IMR-90 (cell line): ENCODE results near the gene ZCCHC24. TPM values are rescaled to one million over a fixed set of nuclear protein-coding genes. Genes with fewer than 3 reads are reported as not detected.
A peak's percentile ranks its signal among the peaks of the same experiment; 100 is the strongest.

Source experiments
- ATAC-seq: fragments of 200-7000 bp; cut with Tn5 transposase; 2 replicates; pipeline ENCODE4 v1.9.1; 2020; ENCODE audit warnings: low read depth, mild to moderate bottlenecking, moderate library complexity
- BruUV-seq: library from RNA; stranded (reverse); fragments of 400-500 nt; replicated peaks from 2 replicates; lab custom pipeline; 2021; lab: Mats Ljungman, UMichigan
- CTCF ChIA-PET: fragments of 300-600 bp; formaldehyde crosslinking; extraction: SDS; loops from one replicate; lab custom pipeline; 2021; ENCODE audit warnings: antibody characterized with exemption; lab: Yijun Ruan, JAX
- POLR2A ChIA-PET: fragments of 300-600 bp; sonication (Branson Sonifier 250); formaldehyde crosslinking; loops from one replicate; lab custom pipeline; 2022; ENCODE audit warnings: antibody characterized with exemption; ENCODE audit not compliant: unreplicated experiment; lab: Charles Lee
- DNase-seq: peaks from one replicate; pipeline ENCODE4 v3.0.0; 2013
- H2AFZ ChIP-seq: replicated peaks from 2 replicates; pipeline ENCODE3; 2013; ENCODE audit warnings: low read length, mild to moderate bottlenecking; ENCODE audit not compliant: poor library complexity
- H2AK5ac ChIP-seq: 2 replicates; pipeline ENCODE4 v1.6.1; 2013; ENCODE audit warnings: low read depth, low read length, inconsistent platforms
- H2AK9ac ChIP-seq: replicated peaks from 2 replicates; pipeline ENCODE3; 2013; ENCODE audit warnings: mild to moderate bottlenecking, low read depth, low read length, moderate library complexity; ENCODE audit not compliant: poor library complexity
- H2BK120ac ChIP-seq: 2 replicates; pipeline ENCODE4 v1.6.1; 2013; ENCODE audit warnings: low read depth, low read length, inconsistent platforms
- H2BK15ac ChIP-seq: 3 replicates; pipeline ENCODE4 v1.6.1; 2013; ENCODE audit warnings: low read depth, low read length, inconsistent platforms
- H2BK20ac ChIP-seq: 2 replicates; pipeline ENCODE4 v1.6.1; 2013; ENCODE audit warnings: low read depth, mild to moderate bottlenecking, inconsistent platforms, low read length, moderate library complexity
- H2BK5ac ChIP-seq: 2 replicates; pipeline ENCODE4 v1.6.1; 2013; ENCODE audit warnings: mild to moderate bottlenecking, low read depth, low read length, inconsistent platforms; ENCODE audit not compliant: poor library complexity, severe bottlenecking
- H3K14ac ChIP-seq: replicated peaks from 2 replicates; pipeline ENCODE4 v1.6.1; 2013; ENCODE audit warnings: low read depth, low read length, inconsistent platforms
- H3K18ac ChIP-seq: 2 replicates; pipeline ENCODE4 v1.6.1; 2013; ENCODE audit warnings: low read depth, low read length, control low read depth
- H3K23ac ChIP-seq: 2 replicates; pipeline ENCODE4 v1.6.1; 2013; ENCODE audit warnings: low read depth, low read length, inconsistent platforms
- H3K27ac ChIP-seq: 2 replicates; pipeline ENCODE4 v1.5.1; 2013; ENCODE audit warnings: mild to moderate bottlenecking, control low read depth, low read length; ENCODE audit not compliant: insufficient read depth
- H3K27me3 ChIP-seq: 2 replicates; pipeline ENCODE4 v1.6.1; 2013; ENCODE audit warnings: low read length; ENCODE audit not compliant: control insufficient read depth, insufficient read depth
- H3K36me3 ChIP-seq: 2 replicates; pipeline ENCODE4 v1.6.1; 2013; ENCODE audit warnings: low read length, mixed read lengths; ENCODE audit not compliant: control insufficient read depth, insufficient read depth
- H3K4ac ChIP-seq: 2 replicates; pipeline ENCODE4 v1.6.1; 2013; ENCODE audit warnings: low read depth, low read length, inconsistent platforms
- H3K4me1 ChIP-seq: 2 replicates; pipeline ENCODE4 v1.6.1; 2013; ENCODE audit warnings: low read length, mixed read lengths; ENCODE audit not compliant: control insufficient read depth, insufficient read depth
- H3K4me2 ChIP-seq: 2 replicates; pipeline ENCODE4 v1.6.1; 2013; ENCODE audit warnings: low read depth, mild to moderate bottlenecking, control low read depth, low read length, moderate library complexity
- H3K4me3 ChIP-seq: 2 replicates; pipeline ENCODE4 v1.5.1; 2013; ENCODE audit warnings: low read depth, mild to moderate bottlenecking, control low read depth, low read length, moderate library complexity; ENCODE audit not compliant: insufficient read depth
- H3K56ac ChIP-seq: 2 replicates; pipeline ENCODE4 v1.6.1; 2013; ENCODE audit warnings: low read length, inconsistent platforms; ENCODE audit not compliant: insufficient read depth; ENCODE audit errors: extremely low read depth
- H3K79me1 ChIP-seq, 2 experiments: 2 replicates each; pipeline ENCODE4 v1.6.1; 2013; ENCODE audit warnings: low read length in 2 of 2, inconsistent platforms in 1 of 2, low read depth in 1 of 2
- H3K9ac ChIP-seq: 2 replicates; pipeline ENCODE4 v1.6.1; 2013; ENCODE audit warnings: low read depth, low read length, control low read depth
- H3K9me1 ChIP-seq: 2 replicates; pipeline ENCODE4 v1.6.1; 2013; ENCODE audit warnings: low read length, inconsistent platforms; ENCODE audit not compliant: insufficient read depth
- H3K9me3 ChIP-seq: 2 replicates; pipeline ENCODE4 v1.6.1; 2013; ENCODE audit warnings: low read length; ENCODE audit not compliant: control insufficient read depth, insufficient read depth
- H4K20me1 ChIP-seq: 2 replicates; pipeline ENCODE4 v1.6.1; 2013; ENCODE audit warnings: low read length, inconsistent platforms; ENCODE audit not compliant: insufficient read depth
- H4K5ac ChIP-seq: 2 replicates; pipeline ENCODE4 v1.6.1; 2013; ENCODE audit warnings: mild to moderate bottlenecking, low read depth, low read length, control low read depth
- H4K8ac ChIP-seq, 2 experiments: 2 replicates each; pipeline ENCODE4 v1.6.1; 2013; ENCODE audit warnings: low read depth in 2 of 2, low read length in 2 of 2, control low read depth in 1 of 2, inconsistent platforms in 1 of 2
- H4K91ac ChIP-seq: 2 replicates; pipeline ENCODE4 v1.6.1; 2013; ENCODE audit warnings: low read depth, low read length, inconsistent platforms; ENCODE audit not compliant: insufficient read depth
- BHLHE40 ChIP-seq: fragments of 150-350 bp; IDR thresholded peaks from 2 replicates; pipeline ENCODE4 v1.6.1; 2016; ENCODE audit warnings: mild to moderate bottlenecking, low read depth, low read length
- CEBPB ChIP-seq: IDR thresholded peaks from 2 replicates; pipeline ENCODE4 v1.6.1; 2012; ENCODE audit warnings: low read depth, low read length, improper control_type of control experiment
- CHD1 ChIP-seq: IDR thresholded peaks from 2 replicates; pipeline ENCODE4 v1.6.1; 2012; ENCODE audit warnings: low read depth, low read length, improper control_type of control experiment
- FOS ChIP-seq: fragments of 150-350 bp; IDR thresholded peaks from 2 replicates; pipeline ENCODE4 v1.6.1; 2016; ENCODE audit warnings: low read depth, low read length
- MAFK ChIP-seq: IDR thresholded peaks from 2 replicates; pipeline ENCODE4 v1.6.1; 2012; ENCODE audit warnings: low read depth, low read length, improper control_type of control experiment
- MXI1 ChIP-seq: IDR thresholded peaks from 2 replicates; pipeline ENCODE4 v1.6.1; 2012; ENCODE audit warnings: low read depth, mild to moderate bottlenecking, low read length, moderate library complexity, borderline replicate concordance
- NFE2L2 ChIP-seq: fragments of 150-350 bp; IDR thresholded peaks from 2 replicates; pipeline ENCODE4 v1.6.1; 2016; ENCODE audit warnings: low read depth, mild to moderate bottlenecking, low read length
- POLR2A ChIP-seq: IDR thresholded peaks from 2 replicates; pipeline ENCODE4 v1.6.1; 2012; ENCODE audit warnings: mild to moderate bottlenecking, low read depth, low read length
- RAD21 ChIP-seq: IDR thresholded peaks from 2 replicates; pipeline ENCODE4 v1.6.1; 2012; ENCODE audit warnings: low read length, improper control_type of control experiment
- SMC3 ChIP-seq: fragments of 150-350 bp; IDR thresholded peaks from 2 replicates; pipeline ENCODE4 v1.6.1; 2016; ENCODE audit warnings: low read depth, mild to moderate bottlenecking, antibody characterized with exemption, low read length, moderate library complexity
- USF2 ChIP-seq: fragments of 150-350 bp; IDR thresholded peaks from 2 replicates; pipeline ENCODE4 v1.6.1; 2017; ENCODE audit warnings: mild to moderate bottlenecking, antibody characterized with exemption, low read length, low read depth
- WGBS, 2 experiments: methylation state at CpG; one replicate each; pipeline versions ENCODE4 v1.1.5 to v1.1.7; 2013; ENCODE audit warnings: missing lambda C conversion rate in 2 of 2; ENCODE audit not compliant: insufficient read length in 1 of 2; ENCODE audit errors: extremely low coverage in 2 of 2; 5-methylcytosine and 5-hydroxymethylcytosine counted together
- dilution Hi-C: fragments of 300-500 bp; cut with HindIII; formaldehyde crosslinking; loops from one replicate; pipeline ENCODE4 v1.14.3; 2018; ENCODE audit warnings: low sequenced_read_pairs; ENCODE audit not compliant: unreplicated experiment
- in situ Hi-C: fragments of 300-500 bp; cut with MboI; formaldehyde crosslinking; loops from 3 replicates; pipeline ENCODE4 v1.14.3; 2019; ENCODE audit warnings: low sequenced_read_pairs, inconsistent platforms, mixed read lengths
- intact Hi-C: fragments of 100-400 bp; cut with micrococcal nuclease; formaldehyde crosslinking; loops from 2 replicates; pipeline ENCODE4 v1.10.0; 2022
- polyA plus RNA-seq, 3 experiments: library from polyadenylated mRNA; depleted of rRNA; stranded (reverse); fragments of >200 nt; gene quantifications; 2 replicates each; pipeline ENCODE4 v1.2.3, GENCODE V29; 2012; ENCODE audit warnings: low replicate concordance in 1 of 3
- total RNA-seq: library from RNA; depleted of rRNA; stranded (reverse); fragments of >200 nt; gene quantifications from 2 replicates; pipeline ENCODE4 v1.2.3, GENCODE V29; 2012
- TF ChIP-seq, protein P1 (sequence below): fragments of 150-350 bp; IDR thresholded peaks from 2 replicates; pipeline ENCODE4 v1.6.1; 2016; ENCODE audit warnings: low read depth, mild to moderate bottlenecking, low read length, moderate library complexity, borderline replicate concordance

Gene ZCCHC24
- total and polyA plus RNA-seq, 2 of the 4 experiments (the other 2 are of a cell fraction), result 15.1 to 25.9 TPM

GRCh38 chr10:79405995-79406515, 39.4 kb downstream of the ZCCHC24 start:
- ATAC-seq (no peak), DNase-seq (no peak)
- TF ChIP-seq USF2, result no peak
- no peak for TF ChIP-seq BHLHE40
- TF ChIP-seq, protein P1, sequence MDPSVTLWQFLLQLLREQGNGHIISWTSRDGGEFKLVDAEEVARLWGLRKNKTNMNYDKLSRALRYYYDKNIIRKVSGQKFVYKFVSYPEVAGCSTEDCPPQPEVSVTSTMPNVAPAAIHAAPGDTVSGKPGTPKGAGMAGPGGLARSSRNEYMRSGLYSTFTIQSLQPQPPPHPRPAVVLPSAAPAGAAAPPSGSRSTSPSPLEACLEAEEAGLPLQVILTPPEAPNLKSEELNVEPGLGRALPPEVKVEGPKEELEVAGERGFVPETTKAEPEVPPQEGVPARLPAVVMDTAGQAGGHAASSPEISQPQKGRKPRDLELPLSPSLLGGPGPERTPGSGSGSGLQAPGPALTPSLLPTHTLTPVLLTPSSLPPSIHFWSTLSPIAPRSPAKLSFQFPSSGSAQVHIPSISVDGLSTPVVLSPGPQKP, result no peak
- no peak for TF ChIP-seq CEBPB
- TF ChIP-seq MXI1, result no peak
- TF ChIP-seq NFE2L2, result no peak
- no peak for TF ChIP-seq RAD21
- TF ChIP-seq MAFK, result no peak
- TF ChIP-seq CHD1, result no peak
- no peak for TF ChIP-seq POLR2A
- no peak for TF ChIP-seq SMC3
- TF ChIP-seq FOS, result no peak
- ChIA-PET POLR2A (no interaction called here), CTCF (no interaction called here)
- no peak overlapping the region for H2BK120ac ChIP-seq
- H3K4me2 ChIP-seq, result no peak overlapping the region
- peaks cover 36% of the 10 kb centered on the region for H3K36me3 ChIP-seq
- no TSS peak for BruUV-seq
- dilution Hi-C loops, result no loop called here
- H3K18ac ChIP-seq, result no peak overlapping the region
- H4K20me1 ChIP-seq, result peaks cover 44% of the 10 kb centered on the region
- intact Hi-C loops, result no loop called here
- H3K27me3 ChIP-seq, result no peaks in the 10 kb centered on the region
- H4K8ac ChIP-seq, result peak overlapping the region in 1 of 2 experiments; percentile 8; a peak in 1 of 4 replicates
- H2AK5ac ChIP-seq, result 0 out of 2 replicates have a peak overlapping the region, but pooled peaks have one; percentile 6
- H2BK15ac ChIP-seq, result no peak overlapping the region
- H4K91ac ChIP-seq, result no peak overlapping the region; the same call in 1 of the 2 replicates
- no peak overlapping the region for H3K23ac ChIP-seq
- H3K9ac ChIP-seq, result no peak overlapping the region
- H3K4me1 ChIP-seq, result peaks cover 72% of the 10 kb centered on the region
- H3K4me3 ChIP-seq, result no peak overlapping the region
- peak overlapping the region; percentile 60 for H2AK9ac ChIP-seq
- no peak overlapping the region for H3K4ac ChIP-seq
- H2BK5ac ChIP-seq, result no peak overlapping the region
- in situ Hi-C loops, result no loop called here
- peaks cover 44 to 77% of the 10 kb centered on the region in 2 experiments for H3K79me1 ChIP-seq
- no peak overlapping the region for H2BK20ac ChIP-seq
- WGBS, 2 experiments, result 88% methylated on average over 4 of the region's 8 CpGs; no CpG with 5 or more reads in 1 of the 2 experiments
- H3K27ac ChIP-seq, result peak overlapping the region; percentile 16; the same call in 1 of the 2 replicates
- peaks cover 53% of the 10 kb centered on the region for H3K9me1 ChIP-seq
- no peak overlapping the region for H2AFZ ChIP-seq
- H3K14ac ChIP-seq, result no peak overlapping the region
- H3K9me3 ChIP-seq, result no peaks in the 10 kb centered on the region
- H3K56ac ChIP-seq, result no peak overlapping the region
- no peak overlapping the region for H4K5ac ChIP-seq
